Measurements from ENCODE around the gene PPIC.

The PPIC gene

GRCh38 chr5:123007754-123008153 lies 28.8 kb downstream of the PPIC start:
- no peak overlapping the region for H3K27ac ChIP-seq (ENCODE audit: low read length)
- no peak overlapping the region for H3K4me3 ChIP-seq (ENCODE audit: low read length in 2 of 2)
- no peaks in the 10 kb centered on the region for H3K4me1 ChIP-seq (ENCODE audit: control insufficient read depth, insufficient read depth, low read length)
- no peaks in the 10 kb centered on the region for H3K27me3 ChIP-seq (ENCODE audit: control insufficient read depth in 1 of 2, insufficient read depth in 2 of 2, low read length in 2 of 2)
- H3K36me3 ChIP-seq (ENCODE audit: control insufficient read depth in 2 of 2, insufficient read depth in 2 of 2, low read length in 2 of 2): peaks cover 0 to 5% of the 10 kb centered on the region in 2 donors
- H3K9me3 ChIP-seq (ENCODE audit: control insufficient read depth in 2 of 2, low read length in 2 of 2): no peaks in the 10 kb centered on the region
- no peak overlapping the region for H3K9ac ChIP-seq (ENCODE audit: low read length in 2 of 2)

- H3K9me3 ChIP-seq (ENCODE audit: control insufficient read depth in 2 of 2, low read length in 2 of 2): no peaks in the 10 kb centered on the region
- H3K27me3 ChIP-seq (ENCODE audit: control insufficient read depth in 1 of 2, insufficient read depth in 2 of 2, low read length in 2 of 2): no peaks in the 10 kb centered on the region
- no peak overlapping the region for H3K4me3 ChIP-seq (ENCODE audit: low read length in 2 of 2)
- peaks cover 0 to 5% of the 10 kb centered on the region in 2 donors for H3K36me3 ChIP-seq (ENCODE audit: control insufficient read depth in 2 of 2, insufficient read depth in 2 of 2, low read length in 2 of 2)
- no peaks in the 10 kb centered on the region for H3K4me1 ChIP-seq (ENCODE audit: control insufficient read depth, insufficient read depth, low read length)
- H3K27ac ChIP-seq (ENCODE audit: low read length): no peak overlapping the region
- no peak overlapping the region for H3K9ac ChIP-seq (ENCODE audit: low read length in 2 of 2)
Observed at GRCh38 chr5:123007182-123007581, 29.3 kb downstream of the PPIC start.

GRCh38 chr5:123001808-123002207 lies 34.7 kb downstream of the PPIC start:
- Histone ChIP-seq H3K4me3 (ENCODE audit: low read length in 2 of 2) (no peak overlapping the region), H3K27me3 (ENCODE audit: control insufficient read depth in 1 of 2, insufficient read depth in 2 of 2, low read length in 2 of 2) (no peaks in the 10 kb centered on the region), H3K36me3 (ENCODE audit: control insufficient read depth in 2 of 2, insufficient read depth in 2 of 2, low read length in 2 of 2) (peaks cover 0 to 3% of the 10 kb centered on the region in 2 donors), H3K4me1 (ENCODE audit: control insufficient read depth, insufficient read depth, low read length) (no peaks in the 10 kb centered on the region), H3K9ac (ENCODE audit: low read length in 2 of 2) (no peak overlapping the region), H3K9me3 (ENCODE audit: control insufficient read depth in 2 of 2, low read length in 2 of 2) (no peaks in the 10 kb centered on the region), H3K27ac (ENCODE audit: low read length) (no peak overlapping the region)

- no peaks in the 10 kb centered on the region for H3K27me3 ChIP-seq (ENCODE audit: control insufficient read depth in 1 of 2, insufficient read depth in 2 of 2, low read length in 2 of 2)
- no peak overlapping the region for H3K9ac ChIP-seq (ENCODE audit: low read length in 2 of 2)
- H3K4me3 ChIP-seq (ENCODE audit: low read length in 2 of 2): no peak overlapping the region
- H3K4me1 ChIP-seq (ENCODE audit: control insufficient read depth, insufficient read depth, low read length): no peaks in the 10 kb centered on the region
- H3K27ac ChIP-seq (ENCODE audit: low read length): no peak overlapping the region
- H3K9me3 ChIP-seq (ENCODE audit: control insufficient read depth in 2 of 2, low read length in 2 of 2): no peaks in the 10 kb centered on the region
- H3K36me3 ChIP-seq (ENCODE audit: control insufficient read depth in 2 of 2, insufficient read depth in 2 of 2, low read length in 2 of 2): peaks cover 0 to 3% of the 10 kb centered on the region in 2 donors
Observed at GRCh38 chr5:123000731-123001130, 35.8 kb downstream of the PPIC start.

GRCh38 chr5:122999947-123000563 lies 36.5 kb downstream of the PPIC start:
- Histone ChIP-seq H3K4me3 (ENCODE audit: low read length in 2 of 2) (no peak overlapping the region), H3K36me3 (ENCODE audit: control insufficient read depth in 2 of 2, insufficient read depth in 2 of 2, low read length in 2 of 2) (peaks cover 0 to 3% of the 10 kb centered on the region in 2 donors), H3K27me3 (ENCODE audit: control insufficient read depth in 1 of 2, insufficient read depth in 2 of 2, low read length in 2 of 2) (no peaks in the 10 kb centered on the region), H3K4me1 (ENCODE audit: control insufficient read depth, insufficient read depth, low read length) (no peaks in the 10 kb centered on the region), H3K9ac (ENCODE audit: low read length in 2 of 2) (no peak overlapping the region), H3K27ac (ENCODE audit: low read length) (no peak overlapping the region), H3K9me3 (ENCODE audit: control insufficient read depth in 2 of 2, low read length in 2 of 2) (no peaks in the 10 kb centered on the region)

GRCh38 chr5:122997294-122997693 lies 39.2 kb downstream of the PPIC start:
- H3K4me1 ChIP-seq (ENCODE audit: control insufficient read depth, insufficient read depth, low read length): no peaks in the 10 kb centered on the region
- no peak overlapping the region for H3K27ac ChIP-seq (ENCODE audit: low read length)
- H3K9me3 ChIP-seq (ENCODE audit: control insufficient read depth in 2 of 2, low read length in 2 of 2): no peaks in the 10 kb centered on the region
- no peak overlapping the region for H3K4me3 ChIP-seq (ENCODE audit: low read length in 2 of 2)
- peaks cover 0 to 3% of the 10 kb centered on the region in 2 donors for H3K36me3 ChIP-seq (ENCODE audit: control insufficient read depth in 2 of 2, insufficient read depth in 2 of 2, low read length in 2 of 2)
- no peaks in the 10 kb centered on the region for H3K27me3 ChIP-seq (ENCODE audit: control insufficient read depth in 1 of 2, insufficient read depth in 2 of 2, low read length in 2 of 2)
- H3K9ac ChIP-seq (ENCODE audit: low read length in 2 of 2): no peak overlapping the region

GRCh38 chr5:122996091-122996490 lies 40.4 kb downstream of the PPIC start:
- Histone ChIP-seq H3K9me3 (ENCODE audit: control insufficient read depth in 2 of 2, low read length in 2 of 2) (no peaks in the 10 kb centered on the region), H3K27me3 (ENCODE audit: control insufficient read depth in 1 of 2, insufficient read depth in 2 of 2, low read length in 2 of 2) (no peaks in the 10 kb centered on the region), H3K4me3 (ENCODE audit: low read length in 2 of 2) (no peak overlapping the region), H3K4me1 (ENCODE audit: control insufficient read depth, insufficient read depth, low read length) (no peaks in the 10 kb centered on the region), H3K27ac (ENCODE audit: low read length) (no peak overlapping the region), H3K36me3 (ENCODE audit: control insufficient read depth in 2 of 2, insufficient read depth in 2 of 2, low read length in 2 of 2) (no peaks in the 10 kb centered on the region), H3K9ac (ENCODE audit: low read length in 2 of 2) (no peak overlapping the region)

GRCh38 chr5:122985954-122986721 lies 50.4 kb downstream of the PPIC start:
- H3K4me1 ChIP-seq (ENCODE audit: control insufficient read depth, insufficient read depth, low read length): no peaks in the 10 kb centered on the region
- H3K27ac ChIP-seq (ENCODE audit: low read length): no peak overlapping the region
- no peaks in the 10 kb centered on the region for H3K9me3 ChIP-seq (ENCODE audit: control insufficient read depth in 2 of 2, low read length in 2 of 2)
- H3K9ac ChIP-seq (ENCODE audit: low read length in 2 of 2): no peak overlapping the region
- no peak overlapping the region for H3K4me3 ChIP-seq (ENCODE audit: low read length in 2 of 2)
- H3K27me3 ChIP-seq (ENCODE audit: control insufficient read depth in 1 of 2, insufficient read depth in 2 of 2, low read length in 2 of 2): no peaks in the 10 kb centered on the region
- no peaks in the 10 kb centered on the region for H3K36me3 ChIP-seq (ENCODE audit: control insufficient read depth in 2 of 2, insufficient read depth in 2 of 2, low read length in 2 of 2)

GRCh38 chr5:122985006-122985700 lies 51.4 kb downstream of the PPIC start:
- Histone ChIP-seq H3K4me1 (ENCODE audit: control insufficient read depth, insufficient read depth, low read length) (no peaks in the 10 kb centered on the region), H3K9me3 (ENCODE audit: control insufficient read depth in 2 of 2, low read length in 2 of 2) (no peaks in the 10 kb centered on the region), H3K27ac (ENCODE audit: low read length) (no peak overlapping the region)

GRCh38 chr5:122984425-122984824 lies 52.1 kb downstream of the PPIC start:
- Histone ChIP-seq H3K9me3 (ENCODE audit: control insufficient read depth in 2 of 2, low read length in 2 of 2) (no peaks in the 10 kb centered on the region), H3K4me3 (ENCODE audit: low read length in 2 of 2) (no peak overlapping the region), H3K36me3 (ENCODE audit: control insufficient read depth in 2 of 2, insufficient read depth in 2 of 2, low read length in 2 of 2) (no peaks in the 10 kb centered on the region), H3K27ac (ENCODE audit: low read length) (no peak overlapping the region), H3K4me1 (ENCODE audit: control insufficient read depth, insufficient read depth, low read length) (no peaks in the 10 kb centered on the region), H3K9ac (ENCODE audit: low read length in 2 of 2) (no peak overlapping the region), H3K27me3 (ENCODE audit: control insufficient read depth in 1 of 2, insufficient read depth in 2 of 2, low read length in 2 of 2) (no peaks in the 10 kb centered on the region)

More at GRCh38 chr5:122985006-122985700, 51.4 kb downstream of the PPIC start:
- Histone ChIP-seq H3K36me3 (ENCODE audit: control insufficient read depth in 2 of 2, insufficient read depth in 2 of 2, low read length in 2 of 2) (no peaks in the 10 kb centered on the region), H3K4me3 (ENCODE audit: low read length in 2 of 2) (no peak overlapping the region), H3K9ac (ENCODE audit: low read length in 2 of 2) (no peak overlapping the region), H3K27me3 (ENCODE audit: control insufficient read depth in 1 of 2, insufficient read depth in 2 of 2, low read length in 2 of 2) (no peaks in the 10 kb centered on the region)
